H1 (cell line): ENCODE results near the gene LAMA4. TPM values are rescaled to one million over a fixed set of nuclear protein-coding genes. Genes with fewer than 3 reads are reported as not detected.

Experiments
- CTCF ChIA-PET: fragments of 300-600 bp; sonication (Branson Sonifier 250); formaldehyde crosslinking; loops from one replicate; lab custom pipeline; 2021; ENCODE audit not compliant: partially characterized antibody; lab: Charles Lee
- POLR2A ChIA-PET: fragments of 300-600 bp; sonication (Branson Sonifier 250); formaldehyde crosslinking; loops from one replicate; lab custom pipeline; 2021; ENCODE audit warnings: inconsistent platforms; ENCODE audit not compliant: partially characterized antibody; lab: Charles Lee
- DNase-seq, 2 experiments: peaks; one replicate each; pipeline versions ENCODE4 v3.0.0 to v3.0.0-alpha.2; 2010 to 2022; ENCODE audit warnings: low spot score in 2 of 2, low read depth in 1 of 2, mixed read lengths in 1 of 2
- FAIRE-seq: peaks from 2 replicates; lab custom pipeline; 2011; peaks lifted over from hg19 to GRCh38; lab: Jason Lieb, UNC
- H2AFZ ChIP-seq: 2 replicates; pipeline ENCODE4 v1.8.1; 2012; ENCODE audit warnings: low read length, inconsistent platforms
- H2AK5ac ChIP-seq: 2 replicates; pipeline ENCODE4 v1.6.1; 2013; ENCODE audit warnings: low read depth, low read length
- H2BK120ac ChIP-seq: replicated peaks from 2 replicates; pipeline ENCODE3; 2013; ENCODE audit warnings: low read depth, low read length, inconsistent platforms
- H2BK12ac ChIP-seq: 2 replicates; pipeline ENCODE4 v1.6.1; 2013; ENCODE audit warnings: low read depth, low read length
- H2BK15ac ChIP-seq: 2 replicates; pipeline ENCODE4 v1.6.1; 2013; ENCODE audit warnings: low read length
- H2BK20ac ChIP-seq: 2 replicates; pipeline ENCODE4 v1.6.1; 2013; ENCODE audit warnings: low read length
- H2BK5ac ChIP-seq: 2 replicates; pipeline ENCODE4 v1.6.1; 2013; ENCODE audit warnings: low read depth, low read length
- H3K14ac ChIP-seq: 2 replicates; pipeline ENCODE4 v1.6.1; 2013; ENCODE audit warnings: inconsistent platforms; ENCODE audit not compliant: insufficient read length
- H3K18ac ChIP-seq: 2 replicates; pipeline ENCODE4 v1.6.1; 2013; ENCODE audit warnings: low read length; ENCODE audit errors: extremely low read depth
- H3K23ac ChIP-seq: 2 replicates; pipeline ENCODE4 v1.6.1; 2013; ENCODE audit warnings: inconsistent platforms; ENCODE audit not compliant: insufficient read length
- H3K23me2 ChIP-seq: 2 replicates; pipeline ENCODE4 v1.6.1; 2013; ENCODE audit warnings: low read depth, low read length
- H3K27ac ChIP-seq: 2 replicates; pipeline ENCODE4 v1.6.1; 2011; ENCODE audit warnings: low read depth, low read length, inconsistent platforms
- H3K27me3 ChIP-seq, 4 experiments: replicated peaks in 1 of 4; 1 replicate in 1 of 4; 2 replicates in 3 of 4; pipeline versions ENCODE4 v1.6.1 to v1.8.1; 2011 to 2013; ENCODE audit warnings: low read length in 3 of 4, mild to moderate bottlenecking in 3 of 4, inconsistent platforms in 2 of 4, mixed read lengths in 2 of 4, moderate library complexity in 1 of 4; ENCODE audit not compliant: control insufficient read depth in 3 of 4, insufficient read depth in 3 of 4; ENCODE audit errors: extremely low read depth in 1 of 4
- H3K36me3 ChIP-seq, 4 experiments: 2 replicates each; pipeline versions ENCODE4 v1.6.1 to v1.8.1; 2011 to 2013; ENCODE audit warnings: mild to moderate bottlenecking in 4 of 4, low read length in 3 of 4, moderate library complexity in 2 of 4, control low read depth in 1 of 4, inconsistent platforms in 1 of 4; ENCODE audit not compliant: insufficient read depth in 4 of 4, control insufficient read depth in 2 of 4
- H3K4ac ChIP-seq: replicated peaks from 2 replicates; pipeline ENCODE3; 2013; ENCODE audit warnings: low read length, low read depth, mixed read lengths, inconsistent platforms; ENCODE audit not compliant: insufficient read length
- H3K4me1 ChIP-seq, 4 experiments: replicated peaks in 1 of 4; 1 replicate in 1 of 4; 2 replicates in 3 of 4; pipeline versions ENCODE4 v1.6.1 to v1.8.1; 2011 to 2013; ENCODE audit warnings: low read length in 3 of 4, inconsistent platforms in 2 of 4, mixed read lengths in 1 of 4; ENCODE audit not compliant: insufficient read depth in 4 of 4, control insufficient read depth in 3 of 4
- H3K4me2 ChIP-seq, 2 experiments: 2 replicates each; pipeline versions ENCODE4 v1.6.1 to v1.8.1; 2011 to 2013; ENCODE audit warnings: low read depth in 2 of 2, low read length in 2 of 2, control low read depth in 1 of 2, inconsistent platforms in 1 of 2, mild to moderate bottlenecking in 1 of 2; ENCODE audit not compliant: insufficient read depth in 1 of 2
- H3K4me3 ChIP-seq, 4 experiments: fragments of 200-600, 300-600 bp in 1 of 4; sonication (generic), shearing (Covaris generic), sonication (Bioruptor Twin) in 1 of 4; 2 replicates each; pipeline versions ENCODE4 v1.5.1 to v1.8.1; 2011 to 2016; ENCODE audit warnings: low read length in 4 of 4, low read depth in 3 of 4, control low read depth in 2 of 4, inconsistent platforms in 2 of 4, mild to moderate bottlenecking in 2 of 4, mixed read lengths in 1 of 4, moderate library complexity in 1 of 4; ENCODE audit not compliant: insufficient read depth in 2 of 4; ENCODE audit errors: extremely low read depth in 1 of 4
- H3K56ac ChIP-seq: replicated peaks from 2 replicates; pipeline ENCODE3; 2013; ENCODE audit warnings: low read depth, mild to moderate bottlenecking, mixed read lengths, low read length, inconsistent platforms; ENCODE audit not compliant: insufficient read length
- H3K79me1 ChIP-seq: 2 replicates; pipeline ENCODE4 v1.6.1; 2013; ENCODE audit warnings: low read depth, low read length, control low read depth
- H3K79me2 ChIP-seq, 2 experiments: 2 replicates each; pipeline versions ENCODE4 v1.6.1 to v1.8.1; 2012 to 2013; ENCODE audit warnings: low read length in 2 of 2, mild to moderate bottlenecking in 2 of 2, inconsistent platforms in 1 of 2; ENCODE audit not compliant: insufficient read depth in 2 of 2, control insufficient read depth in 1 of 2
- H3K9ac ChIP-seq, 4 experiments: replicated peaks in 1 of 4; 1 replicate in 1 of 4; 2 replicates in 3 of 4; pipeline versions ENCODE4 v1.6.1 to v1.8.1; 2011 to 2013; ENCODE audit warnings: low read depth in 3 of 4, low read length in 3 of 4, control low read depth in 2 of 4, mild to moderate bottlenecking in 2 of 4, moderate library complexity in 2 of 4, inconsistent platforms in 1 of 4; ENCODE audit errors: extremely low read depth in 1 of 4
- H3K9me3 ChIP-seq, 2 experiments: 2 replicates each; pipeline versions ENCODE4 v1.6.1 to v1.8.1; 2012 to 2013; ENCODE audit warnings: mild to moderate bottlenecking in 2 of 2, moderate library complexity in 2 of 2, control low read depth in 1 of 2, inconsistent platforms in 1 of 2, low read depth in 1 of 2, low read length in 1 of 2, mixed read lengths in 1 of 2; ENCODE audit not compliant: insufficient read depth in 2 of 2
- H4K20me1 ChIP-seq, 2 experiments: replicated peaks in 1 of 2; 2 replicates each; pipeline versions ENCODE3 to v1.8.1; 2011 to 2013; ENCODE audit warnings: inconsistent platforms in 2 of 2, low read length in 2 of 2, mild to moderate bottlenecking in 1 of 2; ENCODE audit not compliant: insufficient read depth in 2 of 2, control insufficient read depth in 1 of 2
- H4K5ac ChIP-seq: 2 replicates; pipeline ENCODE4 v1.6.1; 2013; ENCODE audit warnings: low read length, low read depth, mixed read lengths, inconsistent platforms; ENCODE audit not compliant: insufficient read length
- H4K8ac ChIP-seq: 2 replicates; pipeline ENCODE4 v1.8.0; 2013; ENCODE audit warnings: mild to moderate bottlenecking, moderate library complexity, low read length, inconsistent platforms; ENCODE audit not compliant: insufficient read depth; ENCODE audit errors: extremely low read depth
- H4K91ac ChIP-seq: replicated peaks from 2 replicates; pipeline ENCODE3; 2013; ENCODE audit warnings: low read length, mixed read lengths, inconsistent platforms; ENCODE audit not compliant: insufficient read length
- CEBPB ChIP-seq: IDR thresholded peaks from 2 replicates; pipeline ENCODE4 v1.6.1; 2012; ENCODE audit warnings: low read depth, low read length
- EP300 ChIP-seq, 2 experiments: IDR thresholded peaks; 1 replicate in 1 of 2; 2 replicates in 1 of 2; pipeline ENCODE4 v1.6.1; 2011 to 2012; ENCODE audit warnings: low read depth in 2 of 2, low read length in 2 of 2, mild to moderate bottlenecking in 2 of 2, borderline replicate concordance in 1 of 2, inconsistent platforms in 1 of 2, moderate library complexity in 1 of 2
- HDAC6 ChIP-seq: IDR thresholded peaks from one replicate; pipeline ENCODE4 v1.7.1; 2012; ENCODE audit warnings: low read depth, mild to moderate bottlenecking, inconsistent platforms, low read length, moderate library complexity
- RNF2 ChIP-seq: fragments of 200-900, 300-1000 bp; sonication (generic); IDR thresholded peaks from 2 replicates; pipeline ENCODE4 v1.7.1; 2016; ENCODE audit warnings: borderline replicate concordance, low read depth, mild to moderate bottlenecking, antibody characterized with exemption, low read length; ENCODE audit not compliant: poor library complexity, severe bottlenecking; ENCODE audit errors: missing control alignments
- SP1 ChIP-seq: IDR thresholded peaks from 2 replicates; pipeline ENCODE4 v1.6.1; 2011; ENCODE audit warnings: low read depth, low read length
- SRF ChIP-seq: IDR thresholded peaks from 2 replicates; pipeline ENCODE4 v1.6.1; 2011; ENCODE audit warnings: mild to moderate bottlenecking, low read depth, low read length, moderate library complexity
- WGBS, 2 experiments: shearing (Covaris generic) in 1 of 2; methylation state at CpG; one replicate each; pipeline versions ENCODE4 v1.1.6 to v1.1.7; 2013 to 2015; ENCODE audit warnings: low lambda C conversion rate in 2 of 2, mixed read lengths in 2 of 2, inconsistent platforms in 1 of 2, low coverage in 1 of 2, missing lambda C conversion rate in 1 of 2; ENCODE audit not compliant: insufficient replicate concordance in 2 of 2, insufficient coverage in 1 of 2, insufficient read length in 1 of 2; ENCODE audit errors: extremely low coverage in 1 of 2, missing lambda C conversion rate in 1 of 2; 5-methylcytosine and 5-hydroxymethylcytosine counted together
- polyA plus RNA-seq, 7 experiments: library from polyadenylated mRNA; depleted of rRNA in 3 of 7; stranded (reverse) in 5 of 7; unstranded in 2 of 7; fragments of >200 nt in 5 of 7; fragments of 200-250 nt in 2 of 7; gene quantifications; 1 replicate in 5 of 7; 2 replicates in 1 of 7; 4 replicates in 1 of 7; pipeline versions ENCODE4 v1.2.1 to v1.2.3, GENCODE V29; 2011 to 2013; ENCODE audit warnings: missing spikeins in 2 of 7, mixed read lengths in 2 of 7
- total RNA-seq: library from RNA; stranded (reverse); fragmentation: NEBNext Ultra II Directional; extraction: Animal tissue kit (Norgen Biotek cat#: 25700); gene quantifications from 2 replicates; pipeline ENCODE4 v1.2.1, GENCODE V29; 2021
- TF ChIP-seq, protein P1 (sequence below): IDR thresholded peaks from 2 replicates; pipeline ENCODE4 v1.6.1; 2012; ENCODE audit warnings: low read length, inconsistent platforms

LAMA4 gene
- total and polyA plus RNA-seq, 2 of the 8 experiments (the other 6 are each of a cell fraction or from before 2014, with no cell fraction given): 0.95 to 1.5 TPM

GRCh38 chr6:112188906-112189305 is 65.5 kb downstream of the LAMA4 start:
- H4K5ac ChIP-seq: no peak overlapping the region
- no peak overlapping the region for H2BK20ac ChIP-seq
- H3K4ac ChIP-seq: no peak overlapping the region
- no peak overlapping the region for H4K91ac ChIP-seq
- no peak overlapping the region for H3K23ac ChIP-seq
- no peaks in the 10 kb centered on the region for H4K20me1 ChIP-seq
- no peak overlapping the region for H2AK5ac ChIP-seq
- no peak overlapping the region for H2BK12ac ChIP-seq
- H3K4me2 ChIP-seq: no peak overlapping the region
- no peak overlapping the region for H3K14ac ChIP-seq
- H4K8ac ChIP-seq: no peak overlapping the region
- H3K79me1 ChIP-seq: no peaks in the 10 kb centered on the region
- POLR2A ChIA-PET: no interaction called here
- H3K18ac ChIP-seq: no peak overlapping the region
- H3K4me1 ChIP-seq: no peaks in the 10 kb centered on the region
- no peaks in the 10 kb centered on the region for H3K9me3 ChIP-seq
- H2BK5ac ChIP-seq: no peak overlapping the region
- no peak overlapping the region for H3K56ac ChIP-seq
- 94% methylated on average over 3 of the region's 3 CpGs; no CpG with 5 or more reads in 1 of the 2 experiments for WGBS, 2 experiments
- H2BK120ac ChIP-seq: no peak overlapping the region
- no peak overlapping the region for H3K9ac ChIP-seq
- H3K27me3 ChIP-seq: no peaks in the 10 kb centered on the region
- no peak overlapping the region for H3K27ac ChIP-seq
- DNase-seq (no peak), FAIRE-seq (no peak)
- no peaks in the 10 kb centered on the region for H3K23me2 ChIP-seq
- no peaks in the 10 kb centered on the region for H3K36me3 ChIP-seq
- 0 out of 2 replicates have a peak overlapping the region, but pooled peaks have one; percentile 73 for H2AFZ ChIP-seq
- no peak overlapping the region for H3K4me3 ChIP-seq
- CTCF ChIA-PET: interaction anchor here (0.7 to 1.9 kb wide), 6 partner anchors 8 to 116 kb away, joined by 3 to 8 read pairs (median 4); no protein-coding TSS in a partner anchor
- H2BK15ac ChIP-seq: no peak overlapping the region
- H3K79me2 ChIP-seq: no peaks in the 10 kb centered on the region
- TF ChIP-seq, protein P1, sequence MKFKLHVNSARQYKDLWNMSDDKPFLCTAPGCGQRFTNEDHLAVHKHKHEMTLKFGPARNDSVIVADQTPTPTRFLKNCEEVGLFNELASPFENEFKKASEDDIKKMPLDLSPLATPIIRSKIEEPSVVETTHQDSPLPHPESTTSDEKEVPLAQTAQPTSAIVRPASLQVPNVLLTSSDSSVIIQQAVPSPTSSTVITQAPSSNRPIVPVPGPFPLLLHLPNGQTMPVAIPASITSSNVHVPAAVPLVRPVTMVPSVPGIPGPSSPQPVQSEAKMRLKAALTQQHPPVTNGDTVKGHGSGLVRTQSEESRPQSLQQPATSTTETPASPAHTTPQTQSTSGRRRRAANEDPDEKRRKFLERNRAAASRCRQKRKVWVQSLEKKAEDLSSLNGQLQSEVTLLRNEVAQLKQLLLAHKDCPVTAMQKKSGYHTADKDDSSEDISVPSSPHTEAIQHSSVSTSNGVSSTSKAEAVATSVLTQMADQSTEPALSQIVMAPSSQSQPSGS: no peak
- TF ChIP-seq EP300 (IDR thresholded peaks at IDR 0.05; ENCODE audit: borderline replicate concordance in 1 of 2, low read depth in 2 of 2, low read length in 2 of 2) (no peak), SP1 (no peak), CEBPB (no peak), HDAC6 (no peak), RNF2 (no peak), SRF (no peak)
